Measurements from ENCODE around the gene PML.
A peak's percentile ranks its signal among the peaks of the same experiment; 100 is the strongest.
"Not testable (repeated sequence)": the region's sequence is repeated elsewhere in the genome, so short reads cannot be mapped to it uniquely, and the experiment has no call there.

Gene PML

GRCh38 chr15:74062671-74063070, 68.2 kb downstream of the PML start:
- no peak for TF ChIP-seq CTCF (IDR thresholded peaks at IDR 0.05; ENCODE audit: low read depth, low read length)
- no peak overlapping the region for H3K4me3 ChIP-seq (replicated peaks in 1 of 2; ENCODE audit: low read depth in 2 of 2, low read length in 2 of 2)
- no peak for DNase-seq (ENCODE audit: low read depth in 2 of 2)

GRCh38 chr15:74063425-74064146, 69.1 kb downstream of the PML start:
- not testable (repeated sequence) for DNase-seq (ENCODE audit: low read depth in 2 of 2)

GRCh38 chr15:74064183-74064582, 69.7 kb downstream of the PML start:
- not testable (repeated sequence) for DNase-seq (ENCODE audit: low read depth in 2 of 2); H3K4me3 ChIP-seq (replicated peaks in 1 of 2; ENCODE audit: low read depth in 2 of 2, low read length in 2 of 2)

More at GRCh38 chr15:74063425-74064146, 69.1 kb downstream of the PML start:
- not testable (repeated sequence) for H3K4me3 ChIP-seq (replicated peaks in 1 of 2; ENCODE audit: low read depth in 2 of 2, low read length in 2 of 2)

GRCh38 chr15:74064822-74065221, 70.3 kb downstream of the PML start:
- DNase-seq (ENCODE audit: low read depth in 2 of 2); H3K4me3 ChIP-seq (replicated peaks in 1 of 2; ENCODE audit: low read depth in 2 of 2, low read length in 2 of 2): not testable (repeated sequence)

- H3K4me3 ChIP-seq (replicated peaks in 1 of 2; ENCODE audit: low read depth in 2 of 2, low read length in 2 of 2); DNase-seq (ENCODE audit: low read depth in 2 of 2): not testable (repeated sequence)
- peak; percentile 17 for TF ChIP-seq CTCF (IDR thresholded peaks at IDR 0.05; ENCODE audit: low read depth, low read length)
Measured at GRCh38 chr15:74065684-74066411, 71.3 kb downstream of the PML start.

- not testable (repeated sequence) for H3K4me3 ChIP-seq (replicated peaks in 1 of 2; ENCODE audit: low read depth in 2 of 2, low read length in 2 of 2); DNase-seq (ENCODE audit: low read depth in 2 of 2)
Measured at GRCh38 chr15:74071645-74072044, 77.1 kb downstream of the PML start.

GRCh38 chr15:74072132-74072531, 77.6 kb downstream of the PML start:
- H3K4me3 ChIP-seq (replicated peaks in 1 of 2; ENCODE audit: low read depth in 2 of 2, low read length in 2 of 2); DNase-seq (ENCODE audit: low read depth in 2 of 2): not testable (repeated sequence)

- DNase-seq (ENCODE audit: low read depth in 2 of 2); H3K4me3 ChIP-seq (replicated peaks in 1 of 2; ENCODE audit: low read depth in 2 of 2, low read length in 2 of 2): not testable (repeated sequence)
Measured at GRCh38 chr15:74072614-74073337, 78.3 kb downstream of the PML start.

GRCh38 chr15:74075781-74076180, 81.3 kb downstream of the PML start:
- not testable (repeated sequence) for DNase-seq (ENCODE audit: low read depth in 2 of 2); H3K4me3 ChIP-seq (replicated peaks in 1 of 2; ENCODE audit: low read depth in 2 of 2, low read length in 2 of 2)

GRCh38 chr15:74082450-74082849, 87.9 kb downstream of the PML start, which contains the start of gene GOLGA6A:
Gene GOLGA6A, minus strand, starts transcription at chr15:74082550. Its CDS starts 41 bp downstream, at chr15:74082509.
- not testable (repeated sequence) for DNase-seq (ENCODE audit: low read depth in 2 of 2); H3K4me3 ChIP-seq (replicated peaks in 1 of 2; ENCODE audit: low read depth in 2 of 2, low read length in 2 of 2)

GRCh38 chr15:74094567-74094966, 100.1 kb downstream of the PML start:
- DNase-seq (ENCODE audit: low read depth in 2 of 2), result not testable (repeated sequence)

GRCh38 chr15:74095610-74096009, 101.1 kb downstream of the PML start:
- DNase-seq (ENCODE audit: low read depth in 2 of 2), result not testable (repeated sequence)

More at GRCh38 chr15:74094567-74094966, 100.1 kb downstream of the PML start:
- H3K4me3 ChIP-seq (replicated peaks in 1 of 2; ENCODE audit: low read depth in 2 of 2, low read length in 2 of 2), result not testable (repeated sequence)

GRCh38 chr15:74096753-74097474, 102.4 kb downstream of the PML start:
- DNase-seq (ENCODE audit: low read depth in 2 of 2), result not testable (repeated sequence)

More at GRCh38 chr15:74095610-74096009, 101.1 kb downstream of the PML start:
- H3K4me3 ChIP-seq (replicated peaks in 1 of 2; ENCODE audit: low read depth in 2 of 2, low read length in 2 of 2), result not testable (repeated sequence)

More at GRCh38 chr15:74096753-74097474, 102.4 kb downstream of the PML start:
- not testable (repeated sequence) for H3K4me3 ChIP-seq (replicated peaks in 1 of 2; ENCODE audit: low read depth in 2 of 2, low read length in 2 of 2)

Measured in cardiac fibroblast (primary cell).